ENCODE data around the gene LCLAT1. TPM values are rescaled to one million over a fixed set of nuclear protein-coding genes. Genes with fewer than 3 reads are reported as not detected.

LCLAT1 gene
- total and polyA plus RNA-seq, 2 donors (not counting 1 experiment from before 2014, with no cell fraction given) = 5.1 to 21.9 TPM

DNA sequence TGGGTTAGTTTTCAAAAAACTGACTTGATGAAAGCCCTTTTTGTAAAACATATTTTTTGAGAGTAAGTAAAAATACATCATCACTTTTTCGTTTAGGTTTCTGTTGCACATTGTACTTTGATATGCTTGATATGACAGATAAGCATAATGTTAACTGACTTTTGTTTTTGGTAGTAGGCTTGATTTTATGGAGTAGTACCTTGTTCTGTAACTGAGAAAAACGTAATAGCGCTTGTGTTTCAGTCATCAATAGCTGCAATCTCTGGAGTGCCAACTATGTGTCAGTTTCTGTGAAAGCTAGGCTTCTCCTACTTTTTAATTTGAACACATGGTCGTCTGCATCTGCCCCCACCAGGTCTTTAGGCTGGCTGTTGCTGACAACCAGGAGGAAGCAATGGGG lies 1.3 kb downstream of the LCLAT1 start:
- H3K27me3 ChIP-seq (replicated peaks in 1 of 4; ENCODE audit: control extremely low read depth in 1 of 4, control insufficient read depth in 3 of 4, insufficient read depth in 4 of 4, low read length in 3 of 4) = no peaks in the 10 kb centered on the region
- WGBS (ENCODE audit: insufficient coverage) = 89% methylated on average over 3 of the region's 4 CpGs
- ChIA-PET POLR2A (interaction anchor here (1.8 kb wide), 1 partner anchor 215 kb away, joined by 6 read pairs; no protein-coding TSS in a partner anchor), CTCF (interaction anchor here (1.6 to 3.2 kb wide), 4 partner anchors 160 to 240 kb away, joined by 3 to 23 read pairs (median 10); no protein-coding TSS in a partner anchor)
- no peaks in the 10 kb centered on the region for H4K20me1 ChIP-seq (ENCODE audit: control insufficient read depth, insufficient read depth, low read length, poor library complexity, severe bottlenecking)
- Mint-ChIP-seq H3K4me1 (peaks cover 30% of the 10 kb centered on the region), H3K9me3 (ENCODE audit: insufficient read depth) (no peaks in the 10 kb centered on the region), H3K4me3 (peak overlapping the region; percentile 97), H3K27me3 (no peaks in the 10 kb centered on the region), H3K27ac (peak overlapping the region; percentile 70)
- H3K4me3 ChIP-seq (ENCODE audit: control extremely low read depth in 1 of 5, extremely low read depth in 1 of 5, insufficient read depth in 1 of 5, low read depth in 2 of 5, low read length in 4 of 5) = no peak overlapping the region
- DNase-seq (no peak), ATAC-seq (ENCODE audit: low read depth) (no peak)
- H3K4me2 ChIP-seq (replicated peaks; ENCODE audit: low read depth, low read length, poor library complexity, severe bottlenecking) = peak overlapping the region; percentile 71
- no peak overlapping the region for H3K27ac ChIP-seq (ENCODE audit: low read length in 2 of 2)
- no peak for TF ChIP-seq EZH2 (IDR thresholded peaks at IDR 0.05; ENCODE audit: borderline replicate concordance, insufficient read depth, low read depth, low read length, poor library complexity, severe bottlenecking)
- H3K9ac ChIP-seq (ENCODE audit: low read length) = no peak overlapping the region
- peaks cover 56% of the 10 kb centered on the region for H3K79me2 ChIP-seq (ENCODE audit: control insufficient read depth, insufficient read depth, low read length)
- no peaks in the 10 kb centered on the region for H3K9me3 ChIP-seq (ENCODE audit: control extremely low read depth in 1 of 3, control insufficient read depth in 2 of 3, insufficient read depth in 1 of 3, low read length in 2 of 3)
- peaks cover 16 to 17% of the 10 kb centered on the region in 2 donors for H3K4me1 ChIP-seq (ENCODE audit: control insufficient read depth in 2 of 2, insufficient read depth in 2 of 2, low read length in 2 of 2)
- no peaks in the 10 kb centered on the region for H3K36me3 ChIP-seq (replicated peaks in 1 of 2; ENCODE audit: control extremely low read depth in 1 of 2, control insufficient read depth in 1 of 2, extremely low read depth in 1 of 2, insufficient read depth in 2 of 2, low read length in 1 of 2)
- intact Hi-C loops (cut with micrococcal nuclease) = loop anchor here (5.0 kb wide), 2 partner anchors 39 to 161 kb away; no protein-coding TSS in a partner anchor
- no peak overlapping the region for H2AFZ ChIP-seq (ENCODE audit: insufficient read depth, low read depth, low read length, poor library complexity, severe bottlenecking)

DNA sequence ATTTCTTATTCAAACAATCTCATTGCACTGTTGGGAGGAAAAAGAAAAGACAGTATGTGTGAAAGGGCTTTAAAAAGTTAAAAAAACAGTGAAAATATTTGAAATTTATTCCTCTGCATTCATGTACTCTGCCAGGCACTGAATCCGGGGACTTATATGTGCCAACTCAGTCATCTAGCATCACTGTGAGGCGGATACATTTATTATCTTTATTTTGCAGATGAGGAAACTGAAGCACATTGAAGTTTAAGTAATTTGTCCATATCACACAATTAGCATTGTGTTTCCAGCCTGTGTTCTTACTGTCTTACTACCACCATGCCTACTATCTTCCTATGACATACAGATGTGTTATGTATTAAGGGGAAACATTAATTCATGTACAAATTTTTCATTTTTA lies 1.8 kb downstream of the LCLAT1 start:
- Histone ChIP-seq H3K27me3 (replicated peaks in 1 of 4; ENCODE audit: control extremely low read depth in 1 of 4, control insufficient read depth in 3 of 4, insufficient read depth in 4 of 4, low read length in 3 of 4) (no peaks in the 10 kb centered on the region), H3K9me3 (ENCODE audit: control extremely low read depth in 1 of 3, control insufficient read depth in 2 of 3, insufficient read depth in 1 of 3, low read length in 2 of 3) (no peaks in the 10 kb centered on the region), H4K20me1 (ENCODE audit: control insufficient read depth, insufficient read depth, low read length, poor library complexity, severe bottlenecking) (no peaks in the 10 kb centered on the region), H3K36me3 (replicated peaks in 1 of 2; ENCODE audit: control extremely low read depth in 1 of 2, control insufficient read depth in 1 of 2, extremely low read depth in 1 of 2, insufficient read depth in 2 of 2, low read length in 1 of 2) (no peaks in the 10 kb centered on the region), H3K9ac (ENCODE audit: low read length) (no peak overlapping the region), H3K4me1 (ENCODE audit: control insufficient read depth in 2 of 2, insufficient read depth in 2 of 2, low read length in 2 of 2) (peaks cover 16 to 17% of the 10 kb centered on the region in 2 donors), H3K79me2 (ENCODE audit: control insufficient read depth, insufficient read depth, low read length) (peaks cover 62% of the 10 kb centered on the region), H3K4me3 (ENCODE audit: control extremely low read depth in 1 of 5, extremely low read depth in 1 of 5, insufficient read depth in 1 of 5, low read depth in 2 of 5, low read length in 4 of 5) (no peak overlapping the region), H3K27ac (ENCODE audit: low read length in 2 of 2) (no peak overlapping the region), H2AFZ (ENCODE audit: insufficient read depth, low read depth, low read length, poor library complexity, severe bottlenecking) (no peak overlapping the region), H3K4me2 (replicated peaks; ENCODE audit: low read depth, low read length, poor library complexity, severe bottlenecking) (peak overlapping the region; percentile 71)
- ChIA-PET CTCF (no interaction called here), POLR2A (no interaction called here)
- H3K27me3 Mint-ChIP-seq = no peaks in the 10 kb centered on the region
- TF ChIP-seq CTCF (IDR thresholded peaks at IDR 0.05) (no peak), EZH2 (IDR thresholded peaks at IDR 0.05; ENCODE audit: borderline replicate concordance, insufficient read depth, low read depth, low read length, poor library complexity, severe bottlenecking) (no peak)
- no peaks in the 10 kb centered on the region for H3K9me3 Mint-ChIP-seq (ENCODE audit: insufficient read depth)
- ATAC-seq (ENCODE audit: low read depth) = no peak
- H3K27ac Mint-ChIP-seq = no peak overlapping the region
- peaks cover 30% of the 10 kb centered on the region for H3K4me1 Mint-ChIP-seq
- H3K4me3 Mint-ChIP-seq = peak overlapping the region; percentile 97
- no peak for DNase-seq
- no CpG with 5 or more reads among the region's 2 CpGs for WGBS (ENCODE audit: insufficient coverage)
- intact Hi-C loops (cut with micrococcal nuclease) = loop anchor here (5.0 kb wide), 2 partner anchors 38 to 162 kb away; no protein-coding TSS in a partner anchor

Data from B cell (primary cell).